SK-N-SH treated with all-trans-retinoic acid at 6 μM for 48 hours (cell line): Measurements from ENCODE around the gene CDH6.

Experiments
- ATAC-seq: fragments of 200-7000 bp; cut with Tn5 transposase; 3 replicates; pipeline ENCODE4 v1.9.1; 2020; ENCODE audit warnings: mild to moderate bottlenecking, moderate library complexity
- ARNTL ChIP-seq: fragments of 450-650 bp; formaldehyde crosslinking; IDR thresholded peaks from 2 replicates; pipeline ENCODE4 v1.5.0; 2020; ENCODE audit warnings: low read depth, mild to moderate bottlenecking, moderate library complexity, borderline replicate concordance
- BACH2 ChIP-seq: fragments of 250-450 bp; sonication (Bioruptor Pico); IDR thresholded peaks from 2 replicates; pipeline ENCODE4 v1.9.0; 2021; ENCODE audit warnings: mild to moderate bottlenecking, borderline replicate concordance
- CSDC2 ChIP-seq: fragments of 250-450 bp; sonication (Bioruptor Pico); IDR thresholded peaks from 2 replicates; pipeline ENCODE4 v1.5.0; 2020; ENCODE audit warnings: mild to moderate bottlenecking, moderate library complexity
- CSRNP3 ChIP-seq: fragments of 250-450 bp; sonication (Bioruptor Pico); IDR thresholded peaks from 2 replicates; pipeline ENCODE4 v1.5.1; 2021; ENCODE audit warnings: mild to moderate bottlenecking, moderate library complexity
- ESRRG ChIP-seq: fragments of 250-450 bp; sonication (Bioruptor Pico); IDR thresholded peaks from 2 replicates; pipeline ENCODE4 v1.6.1; 2021; ENCODE audit warnings: mild to moderate bottlenecking
- GLIS3 ChIP-seq: fragments of 250-450 bp; sonication (Bioruptor Pico); IDR thresholded peaks from 2 replicates; pipeline ENCODE4 v1.5.0; 2020; ENCODE audit warnings: mild to moderate bottlenecking, moderate library complexity
- ISL1 ChIP-seq: fragments of 250-450 bp; sonication (Bioruptor Pico); IDR thresholded peaks from 2 replicates; pipeline ENCODE4 v2.1.2; 2022; ENCODE audit warnings: mild to moderate bottlenecking, moderate library complexity
- PATZ1 ChIP-seq: fragments of 250-450 bp; sonication (Bioruptor Pico); IDR thresholded peaks from 2 replicates; pipeline ENCODE4 v1.8.0; 2020; ENCODE audit warnings: mild to moderate bottlenecking, moderate library complexity, borderline replicate concordance
- POU6F1 ChIP-seq: fragments of 250-450 bp; sonication (Bioruptor Pico); IDR thresholded peaks from 2 replicates; pipeline ENCODE4 v1.8.0; 2021; ENCODE audit warnings: low read depth, mild to moderate bottlenecking, moderate library complexity, borderline replicate concordance
- PPARA ChIP-seq: fragments of 250-450 bp; sonication (Bioruptor Pico); IDR thresholded peaks from 2 replicates; pipeline ENCODE4 v1.5.0; 2020; ENCODE audit warnings: mild to moderate bottlenecking, borderline replicate concordance
- SNAI2 ChIP-seq: fragments of 250-450 bp; sonication (Bioruptor Pico); IDR thresholded peaks from 2 replicates; pipeline ENCODE4 v1.5.0; 2020; ENCODE audit warnings: mild to moderate bottlenecking, moderate library complexity
- TSHZ2 ChIP-seq: fragments of 250-450 bp; sonication (Bioruptor Pico); IDR thresholded peaks from 2 replicates; pipeline ENCODE4 v1.5.0; 2020; ENCODE audit warnings: mild to moderate bottlenecking, moderate library complexity
- ZC3H10 ChIP-seq: fragments of 250-450 bp; sonication (Bioruptor Pico); IDR thresholded peaks from 2 replicates; pipeline ENCODE4 v1.5.1; 2021; ENCODE audit warnings: mild to moderate bottlenecking, moderate library complexity
- ZFP30 ChIP-seq: fragments of 450-650 bp; formaldehyde crosslinking; IDR thresholded peaks from 2 replicates; pipeline ENCODE4 v1.5.0; 2022; ENCODE audit warnings: mild to moderate bottlenecking, moderate library complexity
- ZNF565 ChIP-seq: fragments of 450-650 bp; formaldehyde crosslinking; conservative IDR thresholded peaks from 2 replicates; pipeline ENCODE4 v1.5.0; 2020; ENCODE audit warnings: low read depth, mild to moderate bottlenecking, moderate library complexity
- ZNF70 ChIP-seq: fragments of 450-650 bp; formaldehyde crosslinking; IDR thresholded peaks from 2 replicates; pipeline ENCODE4 v1.5.0; 2020; ENCODE audit warnings: mild to moderate bottlenecking, moderate library complexity
- ZNF8 ChIP-seq: fragments of 450-650 bp; formaldehyde crosslinking; IDR thresholded peaks from 2 replicates; pipeline ENCODE4 v1.5.0; 2020; ENCODE audit warnings: mild to moderate bottlenecking, moderate library complexity
- TF ChIP-seq, protein P1 (sequence below): fragments of 250-450 bp; sonication (Bioruptor Pico); IDR thresholded peaks from 2 replicates; pipeline ENCODE4 v1.5.1; 2020; ENCODE audit warnings: low read depth, mild to moderate bottlenecking, moderate library complexity

Gene CDH6

DNA sequence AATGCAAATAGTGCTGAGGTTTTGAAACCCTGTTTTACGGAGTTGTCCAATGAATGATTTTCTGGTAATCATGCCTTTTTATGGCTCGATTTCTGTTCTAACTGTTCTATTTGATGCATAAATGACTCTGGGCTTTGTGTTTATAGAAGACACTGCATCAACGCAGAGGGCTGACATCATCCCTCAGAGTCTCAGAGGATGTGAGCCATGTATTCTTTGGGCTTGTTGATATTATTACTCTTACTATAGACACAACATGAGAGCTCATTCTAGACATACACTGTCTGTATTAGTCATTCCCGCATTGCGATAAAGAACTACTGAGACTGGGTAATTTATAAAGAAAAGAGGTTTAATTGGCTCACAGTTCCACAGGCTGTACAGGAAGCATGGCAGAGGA lies 31.6 kb downstream of the CDH6 start:
- ATAC-seq = no peak
- no peak for TF ChIP-seq ZNF70
- TF ChIP-seq ZNF565 (CRISPR knock-in tag) = no peak
- TF ChIP-seq ARNTL (CRISPR knock-in tag) = no peak
- no peak for TF ChIP-seq CSDC2 (CRISPR knock-in tag)
- no peak for TF ChIP-seq TSHZ2 (CRISPR knock-in tag)
- TF ChIP-seq ZNF8 (CRISPR knock-in tag) = no peak
- TF ChIP-seq PATZ1 (CRISPR knock-in tag) = no peak
- no peak for TF ChIP-seq ZC3H10 (CRISPR knock-in tag)

DNA sequence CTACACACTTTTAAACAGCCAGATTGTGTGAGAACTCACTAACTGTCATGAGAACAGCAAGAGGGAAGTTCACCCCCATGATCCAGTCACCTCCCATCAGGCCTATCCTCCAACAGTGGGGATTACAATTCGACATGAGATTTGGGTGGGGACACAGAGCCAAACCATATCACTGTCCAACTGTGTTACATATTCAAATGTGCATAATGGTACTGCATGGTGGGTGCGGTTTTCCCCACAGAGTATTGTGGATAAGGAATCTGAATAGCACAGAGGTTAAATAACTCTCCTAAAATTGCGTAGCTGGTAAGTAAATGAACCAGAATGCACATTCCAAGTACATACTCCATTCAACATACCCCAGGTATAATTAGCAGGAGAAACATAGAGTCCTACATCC lies 32.1 kb downstream of the CDH6 start:
- TF ChIP-seq SNAI2 (CRISPR knock-in tag) = no peak
- TF ChIP-seq TSHZ2 (CRISPR knock-in tag) = no peak
- TF ChIP-seq PPARA (CRISPR knock-in tag) = no peak
- TF ChIP-seq CSRNP3 (CRISPR knock-in tag) = no peak
- no peak for TF ChIP-seq ZNF70
- TF ChIP-seq ARNTL (CRISPR knock-in tag) = no peak
- no peak for TF ChIP-seq ZNF565 (CRISPR knock-in tag)
- no peak for TF ChIP-seq BACH2 (CRISPR knock-in tag)
- no peak for TF ChIP-seq POU6F1 (CRISPR knock-in tag)
- TF ChIP-seq ZC3H10 (CRISPR knock-in tag) = no peak
- TF ChIP-seq ESRRG = no peak
- TF ChIP-seq ISL1 (CRISPR knock-in tag) = no peak
- TF ChIP-seq, protein P1, sequence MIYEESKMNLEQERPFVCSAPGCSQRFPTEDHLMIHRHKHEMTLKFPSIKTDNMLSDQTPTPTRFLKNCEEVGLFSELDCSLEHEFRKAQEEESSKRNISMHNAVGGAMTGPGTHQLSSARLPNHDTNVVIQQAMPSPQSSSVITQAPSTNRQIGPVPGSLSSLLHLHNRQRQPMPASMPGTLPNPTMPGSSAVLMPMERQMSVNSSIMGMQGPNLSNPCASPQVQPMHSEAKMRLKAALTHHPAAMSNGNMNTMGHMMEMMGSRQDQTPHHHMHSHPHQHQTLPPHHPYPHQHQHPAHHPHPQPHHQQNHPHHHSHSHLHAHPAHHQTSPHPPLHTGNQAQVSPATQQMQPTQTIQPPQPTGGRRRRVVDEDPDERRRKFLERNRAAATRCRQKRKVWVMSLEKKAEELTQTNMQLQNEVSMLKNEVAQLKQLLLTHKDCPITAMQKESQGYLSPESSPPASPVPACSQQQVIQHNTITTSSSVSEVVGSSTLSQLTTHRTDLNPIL = no peak
- no peak for ATAC-seq

GRCh38 chr5:31226651-31227050 lies 33.2 kb downstream of the CDH6 start:
- ATAC-seq = no peak
- TF ChIP-seq PPARA (CRISPR knock-in tag) (no peak), ZC3H10 (CRISPR knock-in tag) (no peak), ZFP30 (CRISPR knock-in tag) (no peak), SNAI2 (CRISPR knock-in tag) (no peak), CSDC2 (CRISPR knock-in tag) (no peak), TSHZ2 (CRISPR knock-in tag) (no peak), GLIS3 (CRISPR knock-in tag) (no peak), ZNF70 (no peak)
